ENCODE data around the gene PLA2G2F. TPM values are rescaled to one million over a fixed set of nuclear protein-coding genes. Genes with fewer than 3 reads are reported as not detected.

Gene PLA2G2F
- total and polyA plus RNA-seq, 2 of the 8 experiments (the other 6 are each of a cell fraction or from before 2014, with no cell fraction given), result not detected

GRCh38 chr1:20137604-20138003, 1.5 kb upstream of the PLA2G2F start:
- no peak overlapping the region for H3K56ac ChIP-seq (replicated peaks; ENCODE audit: insufficient read length, low read depth, low read length)
- H2AK5ac ChIP-seq (ENCODE audit: low read depth, low read length), result no peak overlapping the region
- H4K5ac ChIP-seq (ENCODE audit: insufficient read length, low read depth, low read length), result no peak overlapping the region
- H3K4me1 ChIP-seq (replicated peaks in 1 of 4; ENCODE audit: control insufficient read depth in 3 of 4, insufficient read depth in 4 of 4, low read length in 3 of 4), result no peaks in the 10 kb centered on the region
- no peaks in the 10 kb centered on the region for H3K36me3 ChIP-seq (ENCODE audit: control insufficient read depth in 2 of 4, insufficient read depth in 4 of 4, low read length in 3 of 4)
- no peaks in the 10 kb centered on the region for H3K27me3 ChIP-seq (replicated peaks in 1 of 4; ENCODE audit: control insufficient read depth in 3 of 4, extremely low read depth in 1 of 4, insufficient read depth in 3 of 4, low read length in 3 of 4)
- H2BK12ac ChIP-seq (ENCODE audit: low read depth, low read length), result no peak overlapping the region
- H2BK15ac ChIP-seq (ENCODE audit: low read length), result no peak overlapping the region
- no peak overlapping the region for H4K91ac ChIP-seq (replicated peaks; ENCODE audit: insufficient read length, low read length)
- H4K20me1 ChIP-seq (replicated peaks in 1 of 2; ENCODE audit: control insufficient read depth in 1 of 2, insufficient read depth in 2 of 2, low read length in 2 of 2), result no peaks in the 10 kb centered on the region
- peaks cover 3% of the 10 kb centered on the region; the same call in 1 of the 2 replicates for H3K23me2 ChIP-seq (ENCODE audit: low read depth, low read length)
- H3K18ac ChIP-seq (ENCODE audit: extremely low read depth, low read length), result no peak overlapping the region
- H3K4me2 ChIP-seq (ENCODE audit: insufficient read depth in 1 of 2, low read depth in 2 of 2, low read length in 2 of 2), result no peak overlapping the region
- no peak for DNase-seq (ENCODE audit: low read depth in 1 of 2, low spot score in 2 of 2)
- no peak overlapping the region for H2BK120ac ChIP-seq (replicated peaks; ENCODE audit: low read depth, low read length)
- H3K27ac ChIP-seq (ENCODE audit: low read depth, low read length), result no peak overlapping the region
- FAIRE-seq, result no peak
- 89% methylated on average over 1 of the region's 1 CpG; no CpG with 5 or more reads in 1 of the 2 experiments for WGBS, 2 experiments (ENCODE audit: extremely low coverage in 1 of 2, insufficient coverage in 1 of 2, insufficient read length in 1 of 2, insufficient replicate concordance in 2 of 2, low coverage in 1 of 2, low lambda C conversion rate in 2 of 2, missing lambda C conversion rate in 1 of 2)
- H4K8ac ChIP-seq (ENCODE audit: extremely low read depth, insufficient read depth, low read length), result no peak overlapping the region
- POLR2A ChIA-PET (ENCODE audit: partially characterized antibody), result no interaction called here
- no peak overlapping the region for H3K14ac ChIP-seq (ENCODE audit: insufficient read length)
- H2BK5ac ChIP-seq (ENCODE audit: low read depth, low read length), result no peak overlapping the region
- no peak overlapping the region for H2AFZ ChIP-seq (ENCODE audit: low read length)
- H3K9me3 ChIP-seq (ENCODE audit: insufficient read depth in 2 of 2, low read depth in 1 of 2, low read length in 1 of 2), result no peaks in the 10 kb centered on the region; a peak in 1 of 4 replicates
- H2BK20ac ChIP-seq (ENCODE audit: low read length), result no peak overlapping the region
- CTCF ChIA-PET (ENCODE audit: partially characterized antibody), result no interaction called here
- H3K4ac ChIP-seq (replicated peaks; ENCODE audit: insufficient read length, low read depth, low read length), result no peak overlapping the region
- H3K9ac ChIP-seq (replicated peaks in 1 of 4; ENCODE audit: extremely low read depth in 1 of 4, low read depth in 3 of 4, low read length in 3 of 4), result no peak overlapping the region
- no peaks in the 10 kb centered on the region for H3K79me1 ChIP-seq (ENCODE audit: low read depth, low read length)
- no peak overlapping the region for H3K23ac ChIP-seq (ENCODE audit: insufficient read length)
- no peaks in the 10 kb centered on the region for H3K79me2 ChIP-seq (ENCODE audit: control insufficient read depth in 1 of 2, insufficient read depth in 2 of 2, low read length in 2 of 2)
- no peak overlapping the region for H3K4me3 ChIP-seq (ENCODE audit: extremely low read depth in 1 of 4, insufficient read depth in 2 of 4, low read depth in 3 of 4, low read length in 4 of 4)
- TF ChIP-seq RNF2 (IDR thresholded peaks at IDR 0.05; ENCODE audit: borderline replicate concordance, low read depth, low read length, missing control alignments, poor library complexity, severe bottlenecking) (no peak), SP4 (IDR thresholded peaks at IDR 0.05; ENCODE audit: low read length) (no peak), NRF1 (IDR thresholded peaks at IDR 0.05; ENCODE audit: low read depth, low read length) (no peak), PHF8 (conservative IDR thresholded peaks at IDR 0.05; ENCODE audit: low read depth, low read length) (no peak), USF2 (IDR thresholded peaks at IDR 0.05; ENCODE audit: low read length) (no peak), SIX5 (IDR thresholded peaks at IDR 0.05; ENCODE audit: low read depth, low read length) (no peak), ATF2 (IDR thresholded peaks at IDR 0.05; ENCODE audit: low read length) (no peak), RFX5 (IDR thresholded peaks at IDR 0.05; ENCODE audit: borderline replicate concordance, low read depth, low read length) (no peak), CTCF (IDR thresholded peaks at IDR 0.05; ENCODE audit: control extremely low read depth in 1 of 3, insufficient read depth in 1 of 3, low read depth in 1 of 3, low read length in 3 of 3) (no peak)
